HepG2 (cell line): ENCODE data around the gene GYS1. TPM values are rescaled to one million over a fixed set of nuclear protein-coding genes. Genes with fewer than 3 reads are reported as not detected.

Source experiments
- AGO2 ChIP-seq: fragments of 200-400 bp; formaldehyde crosslinking; optimal IDR thresholded peaks from 2 replicates; pipeline ENCODE3; 2017; ENCODE audit warnings: mild to moderate bottlenecking, low read depth, low read length, moderate library complexity
- FOXC1 ChIP-seq: sonication (generic); formaldehyde crosslinking; IDR thresholded peaks from 2 replicates; pipeline ENCODE4 v1.8.0; 2022; ENCODE audit warnings: mild to moderate bottlenecking, missing genetic modification reagents, borderline replicate concordance
- GABPB1 ChIP-seq: IDR thresholded peaks from 2 replicates; pipeline ENCODE4 v1.6.1; 2016; ENCODE audit warnings: mild to moderate bottlenecking, missing genetic modification reagents, moderate library complexity, missing compliant biosample characterization
- HDAC2 ChIP-seq: sonication (generic); formaldehyde crosslinking; IDR thresholded peaks from 2 replicates; pipeline ENCODE4 v1.4.0; 2020; ENCODE audit warnings: missing genetic modification reagents
- HNRNPL ChIP-seq: fragments of 200-400 bp; formaldehyde crosslinking; IDR thresholded peaks from 2 replicates; pipeline ENCODE4 v1.6.1; 2017; ENCODE audit warnings: mild to moderate bottlenecking, low read depth, low read length
- KLF12 ChIP-seq: sonication (generic); formaldehyde crosslinking; IDR thresholded peaks from 2 replicates; pipeline ENCODE4 v1.4.0; 2020; ENCODE audit warnings: missing genetic modification reagents, borderline replicate concordance
- MTF2 ChIP-seq: sonication (generic); formaldehyde crosslinking; IDR thresholded peaks from 2 replicates; pipeline ENCODE4 v1.5.0; 2020; ENCODE audit warnings: missing genetic modification reagents, borderline replicate concordance
- NPAS2 ChIP-seq: sonication (generic); formaldehyde crosslinking; IDR thresholded peaks from 2 replicates; pipeline ENCODE4 v1.8.0; 2022; ENCODE audit warnings: mild to moderate bottlenecking, missing genetic modification reagents, borderline replicate concordance
- NR2F1 ChIP-seq, 2 experiments: fragments of 450-650 bp in 1 of 2; formaldehyde crosslinking in 1 of 2; IDR thresholded peaks; 2 replicates each; pipeline versions ENCODE4 v1.5.0 to v1.6.1; 2016 to 2020; ENCODE audit warnings: mild to moderate bottlenecking in 1 of 2, missing compliant biosample characterization in 1 of 2, missing genetic modification reagents in 1 of 2, moderate library complexity in 1 of 2
- NRL ChIP-seq: sonication (generic); formaldehyde crosslinking; IDR thresholded peaks from 2 replicates; pipeline ENCODE4 v1.5.0; 2020; ENCODE audit warnings: missing genetic modification reagents, mild to moderate bottlenecking, moderate library complexity, borderline replicate concordance
- PRPF4 ChIP-seq: fragments of 200-400 bp; formaldehyde crosslinking; IDR thresholded peaks from 2 replicates; pipeline ENCODE4 v1.6.1; 2016; ENCODE audit warnings: low read length, low read depth; ENCODE audit not compliant: poor library complexity, severe bottlenecking
- SPEN ChIP-seq: sonication (generic); formaldehyde crosslinking; IDR thresholded peaks from 2 replicates; pipeline ENCODE4 v1.5.1; 2020; ENCODE audit warnings: low read depth, mild to moderate bottlenecking, missing genetic modification reagents
- TCF7L2 ChIP-seq: IDR thresholded peaks from 2 replicates; pipeline ENCODE4 v1.6.1; 2011; ENCODE audit warnings: mild to moderate bottlenecking, low read depth, low read length, moderate library complexity
- ZFP36L1 ChIP-seq: sonication (generic); formaldehyde crosslinking; IDR thresholded peaks from 2 replicates; pipeline ENCODE4 v1.8.0; 2022; ENCODE audit warnings: mild to moderate bottlenecking, missing genetic modification reagents, moderate library complexity
- ZNF558 ChIP-seq: sonication (generic); formaldehyde crosslinking; IDR thresholded peaks from 2 replicates; pipeline ENCODE4 v1.9.0; 2022; ENCODE audit warnings: mild to moderate bottlenecking, missing genetic modification reagents, borderline replicate concordance
- ZSCAN31 ChIP-seq: sonication (generic); formaldehyde crosslinking; IDR thresholded peaks from 2 replicates; pipeline ENCODE4 v1.5.0; 2020; ENCODE audit warnings: low read depth, mild to moderate bottlenecking, missing genetic modification reagents
- polyA plus RNA-seq, 8 experiments: library from polyadenylated mRNA; depleted of rRNA in 3 of 8; stranded (reverse) in 7 of 8; unstranded in 1 of 8; fragments of >200 nt; fragmentation: Illumina TruSeq in 4 of 8; extraction: Trizol in 4 of 8; gene quantifications; 2 replicates each; pipeline versions ENCODE4 v1.2.1 to v1.2.3, GENCODE V29; 2011 to 2016; ENCODE audit warnings: low read depth in 4 of 8, missing spikeins in 1 of 8, mixed read lengths in 1 of 8; ENCODE audit not compliant: insufficient read depth in 1 of 8
- total RNA-seq, 5 experiments: library from RNA; depleted of rRNA; stranded (reverse); fragments of >200 nt; fragmentation: Illumina TruSeq; extraction: Trizol; gene quantifications; 2 replicates each; pipeline ENCODE4 v1.2.3, GENCODE V29; 2016; ENCODE audit warnings: low read depth in 1 of 5
- TF ChIP-seq, protein P1 (sequence below): sonication (generic); formaldehyde crosslinking; IDR thresholded peaks from 2 replicates; pipeline ENCODE4 v1.5.0; 2020; ENCODE audit warnings: mild to moderate bottlenecking, missing genetic modification reagents
- TF ChIP-seq, protein P2 (sequence below): sonication (generic); formaldehyde crosslinking; IDR thresholded peaks from 2 replicates; pipeline ENCODE4 v1.4.0; 2020; ENCODE audit warnings: low read depth, missing genetic modification reagents
- TF ChIP-seq, protein P3 (sequence below): sonication (generic); formaldehyde crosslinking; IDR thresholded peaks from 2 replicates; pipeline ENCODE4 v1.8.1; 2023; ENCODE audit warnings: mild to moderate bottlenecking, missing genetic modification reagents, borderline replicate concordance
- TF ChIP-seq, protein P4 (sequence below): IDR thresholded peaks from 2 replicates; pipeline ENCODE4 v1.6.1; 2018; ENCODE audit warnings: missing genetic modification reagents
- TF ChIP-seq, protein P5 (sequence below): sonication (generic); formaldehyde crosslinking; IDR thresholded peaks from 2 replicates; pipeline ENCODE4 v1.4.0; 2020; ENCODE audit warnings: mild to moderate bottlenecking, missing genetic modification reagents

Gene GYS1
- total and polyA plus RNA-seq, 2 of the 13 experiments (the other 11 are each of a cell fraction or from before 2014, with no cell fraction given): 18.4 to 42.1 TPM

DNA sequence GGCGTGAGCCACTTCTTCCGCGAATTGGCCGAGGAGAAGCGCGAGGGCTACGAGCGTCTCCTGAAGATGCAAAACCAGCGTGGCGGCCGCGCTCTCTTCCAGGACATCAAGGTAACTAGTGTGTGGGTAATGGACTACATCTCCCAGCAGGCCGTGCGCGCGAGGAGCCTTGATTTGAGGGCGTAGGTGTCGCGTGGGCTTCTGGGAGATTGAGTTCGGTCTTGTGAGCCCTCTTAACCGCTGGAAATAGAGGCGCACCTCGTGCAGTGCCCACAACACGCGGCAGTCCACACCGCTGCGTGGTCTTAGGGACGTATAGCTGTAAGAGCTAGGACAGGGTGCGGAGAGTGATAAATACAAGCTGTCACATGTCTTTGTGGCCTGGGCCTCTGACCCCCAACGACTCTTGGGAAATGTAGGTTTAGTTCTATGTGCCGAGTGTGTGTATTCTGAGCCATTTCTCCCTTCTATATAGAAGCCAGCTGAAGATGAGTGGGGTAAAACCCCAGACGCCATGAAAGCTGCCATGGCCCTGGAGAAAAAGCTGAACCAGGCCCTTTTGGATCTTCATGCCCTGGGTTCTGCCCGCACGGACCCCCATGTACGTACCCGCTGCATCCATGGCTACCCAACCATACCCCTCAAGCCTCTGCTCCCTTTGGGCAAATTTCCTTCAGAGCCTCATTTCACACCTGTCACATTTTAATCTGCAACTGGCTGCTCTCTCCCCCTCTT is 27.1 kb downstream of the GYS1 start (continued):
- no peak for TF ChIP-seq MTF2 (CRISPR knock-in tag)
- TF ChIP-seq TCF7L2: no peak
- no peak for TF ChIP-seq HDAC2 (CRISPR knock-in tag)
- TF ChIP-seq, protein P1, sequence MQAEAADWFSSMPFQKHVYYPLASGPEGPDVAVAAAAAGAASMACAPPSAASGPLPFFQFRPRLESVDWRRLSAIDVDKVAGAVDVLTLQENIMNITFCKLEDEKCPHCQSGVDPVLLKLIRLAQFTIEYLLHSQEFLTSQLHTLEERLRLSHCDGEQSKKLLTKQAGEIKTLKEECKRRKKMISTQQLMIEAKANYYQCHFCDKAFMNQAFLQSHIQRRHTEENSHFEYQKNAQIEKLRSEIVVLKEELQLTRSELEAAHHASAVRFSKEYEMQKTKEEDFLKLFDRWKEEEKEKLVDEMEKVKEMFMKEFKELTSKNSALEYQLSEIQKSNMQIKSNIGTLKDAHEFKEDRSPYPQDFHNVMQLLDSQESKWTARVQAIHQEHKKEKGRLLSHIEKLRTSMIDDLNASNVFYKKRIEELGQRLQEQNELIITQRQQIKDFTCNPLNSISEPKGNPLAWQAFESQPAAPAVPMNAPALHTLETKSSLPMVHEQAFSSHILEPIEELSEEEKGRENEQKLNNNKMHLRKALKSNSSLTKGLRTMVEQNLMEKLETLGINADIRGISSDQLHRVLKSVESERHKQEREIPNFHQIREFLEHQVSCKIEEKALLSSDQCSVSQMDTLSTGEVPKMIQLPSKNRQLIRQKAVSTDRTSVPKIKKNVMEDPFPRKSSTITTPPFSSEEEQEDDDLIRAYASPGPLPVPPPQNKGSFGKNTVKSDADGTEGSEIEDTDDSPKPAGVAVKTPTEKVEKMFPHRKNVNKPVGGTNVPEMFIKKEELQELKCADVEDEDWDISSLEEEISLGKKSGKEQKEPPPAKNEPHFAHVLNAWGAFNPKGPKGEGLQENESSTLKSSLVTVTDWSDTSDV: no peak
- no peak for TF ChIP-seq ZNF558 (CRISPR knock-in tag)
- TF ChIP-seq GABPB1 (CRISPR knock-in tag): peak; percentile 42
- TF ChIP-seq KLF12 (CRISPR knock-in tag): no peak; the same call in 1 of the 2 replicates
- TF ChIP-seq NPAS2 (CRISPR knock-in tag): no peak
- TF ChIP-seq, protein P2, sequence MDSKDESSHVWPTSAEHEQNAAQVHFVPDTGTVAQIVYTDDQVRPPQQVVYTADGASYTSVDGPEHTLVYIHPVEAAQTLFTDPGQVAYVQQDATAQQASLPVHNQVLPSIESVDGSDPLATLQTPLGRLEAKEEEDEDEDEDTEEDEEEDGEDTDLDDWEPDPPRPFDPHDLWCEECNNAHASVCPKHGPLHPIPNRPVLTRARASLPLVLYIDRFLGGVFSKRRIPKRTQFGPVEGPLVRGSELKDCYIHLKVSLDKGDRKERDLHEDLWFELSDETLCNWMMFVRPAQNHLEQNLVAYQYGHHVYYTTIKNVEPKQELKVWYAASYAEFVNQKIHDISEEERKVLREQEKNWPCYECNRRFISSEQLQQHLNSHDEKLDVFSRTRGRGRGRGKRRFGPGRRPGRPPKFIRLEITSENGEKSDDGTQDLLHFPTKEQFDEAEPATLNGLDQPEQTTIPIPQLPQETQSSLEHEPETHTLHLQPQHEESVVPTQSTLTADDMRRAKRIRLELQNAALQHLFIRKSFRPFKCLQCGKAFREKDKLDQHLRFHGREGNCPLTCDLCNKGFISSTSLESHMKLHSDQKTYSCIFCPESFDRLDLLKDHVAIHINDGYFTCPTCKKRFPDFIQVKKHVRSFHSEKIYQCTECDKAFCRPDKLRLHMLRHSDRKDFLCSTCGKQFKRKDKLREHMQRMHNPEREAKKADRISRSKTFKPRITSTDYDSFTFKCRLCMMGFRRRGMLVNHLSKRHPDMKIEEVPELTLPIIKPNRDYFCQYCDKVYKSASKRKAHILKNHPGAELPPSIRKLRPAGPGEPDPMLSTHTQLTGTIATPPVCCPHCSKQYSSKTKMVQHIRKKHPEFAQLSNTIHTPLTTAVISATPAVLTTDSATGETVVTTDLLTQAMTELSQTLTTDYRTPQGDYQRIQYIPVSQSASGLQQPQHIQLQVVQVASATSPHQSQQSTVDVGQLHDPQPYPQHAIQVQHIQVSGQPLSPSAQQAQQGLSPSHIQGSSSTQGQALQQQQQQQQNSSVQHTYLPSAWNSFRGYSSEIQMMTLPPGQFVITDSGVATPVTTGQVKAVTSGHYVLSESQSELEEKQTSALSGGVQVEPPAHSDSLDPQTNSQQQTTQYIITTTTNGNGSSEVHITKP (CRISPR knock-in tag): no peak
- TF ChIP-seq HNRNPL: peak; percentile 89
- no peak for TF ChIP-seq ZFP36L1
- TF ChIP-seq, protein P3, sequence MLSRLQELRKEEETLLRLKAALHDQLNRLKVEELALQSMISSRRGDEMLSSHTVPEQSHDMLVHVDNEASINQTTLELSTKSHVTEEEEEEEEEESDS (CRISPR knock-in tag): 0 out of 2 replicates have a peak, but pooled peaks have one; percentile 46
- TF ChIP-seq AGO2: peak; percentile 100
- TF ChIP-seq SPEN (CRISPR knock-in tag): no peak
- no peak; the same call in 1 of the 2 replicates for TF ChIP-seq NRL (CRISPR knock-in tag)
- TF ChIP-seq FOXC1 (CRISPR knock-in tag): no peak
- TF ChIP-seq NR2F1 (CRISPR knock-in tag; IDR thresholded peaks at IDR 0.05): no peak
- TF ChIP-seq, protein P4, sequence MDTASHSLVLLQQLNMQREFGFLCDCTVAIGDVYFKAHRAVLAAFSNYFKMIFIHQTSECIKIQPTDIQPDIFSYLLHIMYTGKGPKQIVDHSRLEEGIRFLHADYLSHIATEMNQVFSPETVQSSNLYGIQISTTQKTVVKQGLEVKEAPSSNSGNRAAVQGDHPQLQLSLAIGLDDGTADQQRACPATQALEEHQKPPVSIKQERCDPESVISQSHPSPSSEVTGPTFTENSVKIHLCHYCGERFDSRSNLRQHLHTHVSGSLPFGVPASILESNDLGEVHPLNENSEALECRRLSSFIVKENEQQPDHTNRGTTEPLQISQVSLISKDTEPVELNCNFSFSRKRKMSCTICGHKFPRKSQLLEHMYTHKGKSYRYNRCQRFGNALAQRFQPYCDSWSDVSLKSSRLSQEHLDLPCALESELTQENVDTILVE (CRISPR knock-in tag): no peak
- TF ChIP-seq, protein P5, sequence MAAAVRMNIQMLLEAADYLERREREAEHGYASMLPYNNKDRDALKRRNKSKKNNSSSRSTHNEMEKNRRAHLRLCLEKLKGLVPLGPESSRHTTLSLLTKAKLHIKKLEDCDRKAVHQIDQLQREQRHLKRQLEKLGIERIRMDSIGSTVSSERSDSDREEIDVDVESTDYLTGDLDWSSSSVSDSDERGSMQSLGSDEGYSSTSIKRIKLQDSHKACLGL: no peak
- TF ChIP-seq ZSCAN31: no peak
- TF ChIP-seq PRPF4: no peak
